Kidney glomerular epithelial cell (primary cell): ENCODE measurements around the gene CERS1.
"Not testable (repeated sequence)": the region's sequence is repeated elsewhere in the genome, so short reads cannot be mapped to it uniquely, and the experiment has no call there.

ENCODE experiments used
- DNase-seq: peaks from one replicate; lab custom pipeline; 2025; lab: John Stamatoyannopoulos, UW

The CERS1 gene

DNA sequence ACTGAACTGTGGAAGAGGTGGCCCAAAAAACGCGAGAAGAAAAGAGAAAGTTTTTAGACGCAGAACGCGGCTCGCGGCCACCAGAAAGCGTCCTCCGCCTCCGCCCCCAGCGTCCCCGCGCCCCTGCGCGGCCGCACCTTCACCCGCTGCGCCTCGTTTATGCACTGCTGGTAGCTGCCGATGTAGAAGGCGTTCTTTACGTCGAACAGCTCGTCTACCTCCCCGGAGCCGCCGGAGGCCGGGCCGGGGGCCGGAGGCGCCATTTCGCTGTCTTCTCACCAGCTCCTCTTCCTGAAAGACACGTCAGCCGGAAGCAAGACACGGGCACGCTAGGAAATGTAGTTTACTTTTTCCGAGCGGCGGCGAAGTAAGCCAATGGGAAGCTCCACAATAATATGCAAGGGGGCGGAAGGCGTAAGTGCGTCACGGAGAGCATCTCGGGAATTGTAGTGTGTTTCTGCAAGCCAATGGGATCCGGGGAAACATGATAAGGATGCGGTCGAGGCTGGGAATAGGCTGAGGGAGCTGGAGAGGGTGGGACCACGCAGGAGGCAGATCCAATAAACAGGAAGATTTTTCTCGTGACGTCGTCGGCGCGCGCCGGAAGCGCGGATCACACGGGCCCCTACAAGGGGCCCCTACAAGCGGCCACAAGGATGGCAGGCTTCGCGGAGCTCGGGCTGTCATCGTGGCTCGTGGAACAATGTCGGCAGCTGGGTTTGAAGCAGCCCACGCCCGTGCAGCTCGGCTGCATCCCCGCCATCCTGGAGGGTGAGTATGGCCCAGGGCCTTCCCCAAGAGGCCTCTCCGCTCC is 23.3 kb upstream of the CERS1 start, which contains the start of the genes COPE and DDX49:
Gene COPE (minus strand): TSS at position 302 of the 814 bp plus-strand sequence. CDS start 39 bp downstream, at position 263.
Gene DDX49 (plus strand): TSS at position 630 of the 814 bp plus-strand sequence. CDS start 27 bp downstream, at position 657.
- peak; percentile 99 for DNase-seq

GRCh38 chr19:18917593-18917992 is 21.6 kb upstream of the CERS1 start:
- not testable (repeated sequence) for DNase-seq

DNA sequence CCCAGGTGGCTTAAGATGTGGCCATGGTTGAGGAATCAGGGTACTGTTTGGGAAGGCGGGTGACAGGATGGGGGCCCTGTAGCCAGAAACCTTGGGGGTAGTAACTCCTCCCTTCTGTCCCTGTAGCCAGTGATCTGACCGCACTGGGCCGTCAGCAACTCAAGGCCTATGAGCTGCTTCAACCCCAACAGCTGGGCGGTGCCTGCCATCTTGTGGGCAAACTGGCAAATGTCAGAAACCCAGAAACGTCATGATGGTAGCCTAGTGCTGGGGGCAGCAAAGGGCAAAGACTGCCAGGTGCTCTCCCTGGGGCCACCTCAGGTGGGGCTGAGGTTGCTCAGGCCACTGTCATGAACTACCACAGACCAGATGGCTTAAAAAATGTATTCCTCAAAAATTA is 19.7 kb upstream of the CERS1 start:
- no peak for DNase-seq

DNA sequence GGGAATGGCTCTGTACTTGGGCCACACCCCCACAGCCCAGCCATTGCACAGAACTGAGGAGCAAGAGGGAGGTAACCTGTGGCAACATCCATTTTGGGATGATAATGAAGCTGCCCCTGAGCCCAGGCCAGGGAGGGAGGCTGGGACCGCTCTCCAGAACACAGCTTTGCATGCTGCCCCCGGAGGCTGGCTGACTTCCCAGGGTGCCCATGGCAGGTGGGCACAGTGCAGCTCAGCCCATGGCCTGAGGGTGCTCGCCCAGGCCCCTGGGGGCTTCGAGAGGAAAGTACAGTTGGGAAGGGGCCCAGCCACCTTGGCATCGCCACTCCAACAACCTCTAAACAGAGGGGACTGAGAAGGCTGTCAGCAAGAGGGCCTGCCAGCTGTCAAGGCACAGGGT is 17.5 kb upstream of the CERS1 start:
- DNase-seq = no peak

DNA sequence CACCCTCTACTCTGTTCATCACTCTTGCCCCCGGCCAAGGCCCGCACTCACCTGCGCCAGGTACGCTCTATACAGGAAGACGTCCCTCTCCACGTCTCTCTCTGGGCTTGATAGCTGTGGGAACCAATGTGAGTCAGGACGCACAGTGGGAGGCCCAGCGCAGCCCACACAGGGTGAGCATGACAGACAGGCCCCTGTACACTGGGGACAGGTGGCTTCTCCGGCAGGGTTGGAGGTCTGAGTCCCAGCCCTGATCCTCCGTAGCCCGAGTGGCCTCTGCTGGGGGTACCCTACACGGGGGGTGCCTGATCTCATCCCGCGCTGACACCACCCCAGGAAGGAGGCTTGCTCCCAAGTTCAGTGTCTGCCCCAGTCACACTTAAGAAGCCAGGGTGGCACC is 17.0 kb upstream of the CERS1 start:
- no peak for DNase-seq

GRCh38 chr19:18910801-18911436 is 15.0 kb upstream of the CERS1 start:
- DNase-seq = no peak

GRCh38 chr19:18910010-18910409 is 14.1 kb upstream of the CERS1 start:
- no peak for DNase-seq

DNA sequence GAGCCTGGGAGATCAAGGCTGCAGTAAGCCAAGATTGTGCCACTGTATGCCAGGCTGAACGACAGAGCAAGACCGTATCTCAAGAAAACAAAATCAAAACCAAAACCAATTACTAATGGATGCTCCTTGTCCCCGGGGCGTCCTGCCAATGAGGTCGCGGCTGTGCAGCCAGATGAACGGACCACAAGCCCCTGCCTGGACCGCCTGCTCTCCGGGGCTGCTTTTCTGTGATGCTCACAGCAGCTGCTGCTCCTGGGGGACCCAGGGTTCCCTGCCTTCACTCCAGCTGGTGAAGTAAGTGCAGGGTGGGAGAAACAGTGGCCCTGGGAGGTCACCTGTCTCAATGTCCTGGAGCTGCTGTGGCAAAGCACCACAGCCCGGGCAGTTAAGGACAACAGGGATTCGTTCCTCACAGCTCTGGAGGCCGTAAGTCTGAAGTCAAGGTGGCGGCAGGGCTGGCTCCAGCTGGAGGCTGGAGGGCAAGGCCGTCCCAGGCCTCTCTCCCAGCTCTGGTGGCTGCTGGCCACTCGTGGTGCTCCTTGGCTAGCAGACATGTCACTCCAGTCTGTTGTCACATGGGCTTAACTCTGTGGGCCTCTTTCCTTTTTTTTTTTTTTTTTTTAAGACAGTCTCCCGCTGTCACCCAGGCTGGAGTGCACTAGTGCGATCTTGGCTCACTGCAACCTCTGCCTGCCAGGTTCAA is 13.1 kb upstream of the CERS1 start:
- no peak for DNase-seq

GRCh38 chr19:18906605-18907519 is 10.9 kb upstream of the CERS1 start:
- no peak for DNase-seq

DNA sequence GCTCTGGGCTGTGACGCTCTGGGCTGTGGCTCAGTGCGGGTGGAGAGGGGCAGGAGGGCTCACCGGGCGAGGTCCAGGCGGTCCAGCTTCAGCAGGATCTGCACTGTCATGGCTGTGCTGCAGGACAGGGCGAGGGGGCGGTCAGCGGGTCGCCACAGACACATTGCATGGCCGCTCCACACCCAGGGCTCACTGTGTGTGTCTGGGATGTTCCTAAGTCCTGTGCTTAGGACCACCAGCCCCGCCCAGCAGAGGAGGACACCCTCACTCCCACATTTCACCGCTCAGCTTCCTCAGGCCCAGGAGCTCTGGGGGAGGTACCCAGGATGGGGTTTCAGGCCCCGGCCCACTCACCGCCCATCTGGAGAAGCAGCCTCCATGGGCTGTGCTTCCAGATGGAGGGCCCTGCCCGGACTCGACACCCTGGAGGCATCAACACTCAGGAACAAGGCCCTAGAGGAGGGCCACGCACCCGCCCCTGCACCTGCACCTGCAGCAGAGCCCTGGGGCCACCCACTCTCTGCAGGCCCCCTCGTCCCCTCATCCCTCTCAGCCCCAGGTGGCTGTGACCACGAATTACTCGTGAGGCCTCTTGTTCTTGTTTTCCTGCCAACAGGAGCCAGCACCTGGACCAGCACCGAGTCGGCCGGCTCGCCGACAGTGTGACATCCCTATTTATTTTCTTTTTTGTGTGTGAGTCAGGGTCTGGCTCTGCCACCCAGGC is 9.7 kb upstream of the CERS1 start:
- DNase-seq = no peak

DNA sequence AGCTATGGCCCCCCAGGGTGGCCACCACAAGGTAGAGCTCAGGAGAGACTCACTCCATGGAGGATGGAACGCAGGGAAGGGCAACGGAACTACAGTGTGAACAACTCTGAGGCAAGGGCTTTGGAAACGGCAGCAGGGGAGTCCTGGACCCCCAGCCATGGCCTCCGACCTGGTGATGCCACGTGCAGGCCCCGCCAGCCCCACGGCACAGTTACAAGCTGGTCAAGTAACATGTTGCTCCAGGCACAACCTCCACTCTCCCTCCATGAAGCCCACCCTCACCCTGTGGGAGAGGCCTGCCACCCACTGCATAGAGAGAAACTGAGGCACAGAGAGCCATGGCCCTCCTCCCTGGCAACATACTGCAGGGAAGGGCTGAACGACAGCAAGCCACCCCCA is 9.1 kb upstream of the CERS1 start:
- DNase-seq = no peak

- no peak for DNase-seq
Measured at GRCh38 chr19:18904334-18905057, 8.5 kb upstream of the CERS1 start.

DNA sequence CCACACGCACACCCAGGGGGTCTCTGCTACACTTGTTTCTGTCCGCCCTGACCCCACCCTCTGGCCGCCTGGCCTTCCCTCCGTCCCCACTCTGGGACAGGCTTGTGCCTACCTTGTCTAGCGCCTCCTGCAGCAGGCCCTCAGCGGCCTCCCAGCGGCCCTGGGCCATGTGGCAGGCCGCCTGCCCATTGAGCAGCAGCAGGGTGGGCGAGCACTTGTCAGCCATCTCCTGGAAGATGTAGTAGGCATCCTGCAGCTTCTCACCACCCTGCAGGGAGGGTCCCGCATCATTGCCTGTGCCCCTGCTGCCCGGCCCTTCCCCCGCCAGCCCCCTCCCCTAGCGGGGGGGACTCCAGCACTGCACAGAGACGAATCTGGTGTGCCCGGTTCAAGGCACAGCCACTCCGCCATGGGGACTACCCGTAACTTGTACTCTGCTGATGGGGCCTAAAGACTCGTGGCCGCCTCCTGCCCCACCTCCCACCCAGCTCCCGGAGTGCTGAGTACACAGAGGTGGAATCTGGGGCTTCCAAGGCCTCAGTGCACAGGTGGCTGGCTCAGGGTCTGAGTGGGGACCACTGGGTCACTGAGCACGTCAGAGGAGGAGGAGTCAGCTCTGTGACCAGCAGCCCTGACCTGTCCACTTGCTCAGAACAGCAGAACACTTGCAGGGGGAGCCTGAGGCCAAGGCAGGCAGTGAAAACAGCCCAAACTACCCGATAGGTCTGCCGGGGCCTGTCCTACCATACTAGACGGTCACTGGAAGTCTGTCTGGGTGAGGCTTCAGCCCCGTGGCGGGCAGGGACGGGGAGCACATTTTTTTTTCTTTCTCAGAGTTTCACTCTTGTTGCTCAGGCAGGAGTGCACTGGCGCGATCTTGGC is 7.4 kb upstream of the CERS1 start:
- DNase-seq = no peak

- not testable (repeated sequence) for DNase-seq
Measured at GRCh38 chr19:18902519-18902918, 6.6 kb upstream of the CERS1 start.

GRCh38 chr19:18901491-18901890 is 5.5 kb upstream of the CERS1 start:
- DNase-seq = no peak

GRCh38 chr19:18900700-18901481 is 4.9 kb upstream of the CERS1 start:
- no peak for DNase-seq

DNA sequence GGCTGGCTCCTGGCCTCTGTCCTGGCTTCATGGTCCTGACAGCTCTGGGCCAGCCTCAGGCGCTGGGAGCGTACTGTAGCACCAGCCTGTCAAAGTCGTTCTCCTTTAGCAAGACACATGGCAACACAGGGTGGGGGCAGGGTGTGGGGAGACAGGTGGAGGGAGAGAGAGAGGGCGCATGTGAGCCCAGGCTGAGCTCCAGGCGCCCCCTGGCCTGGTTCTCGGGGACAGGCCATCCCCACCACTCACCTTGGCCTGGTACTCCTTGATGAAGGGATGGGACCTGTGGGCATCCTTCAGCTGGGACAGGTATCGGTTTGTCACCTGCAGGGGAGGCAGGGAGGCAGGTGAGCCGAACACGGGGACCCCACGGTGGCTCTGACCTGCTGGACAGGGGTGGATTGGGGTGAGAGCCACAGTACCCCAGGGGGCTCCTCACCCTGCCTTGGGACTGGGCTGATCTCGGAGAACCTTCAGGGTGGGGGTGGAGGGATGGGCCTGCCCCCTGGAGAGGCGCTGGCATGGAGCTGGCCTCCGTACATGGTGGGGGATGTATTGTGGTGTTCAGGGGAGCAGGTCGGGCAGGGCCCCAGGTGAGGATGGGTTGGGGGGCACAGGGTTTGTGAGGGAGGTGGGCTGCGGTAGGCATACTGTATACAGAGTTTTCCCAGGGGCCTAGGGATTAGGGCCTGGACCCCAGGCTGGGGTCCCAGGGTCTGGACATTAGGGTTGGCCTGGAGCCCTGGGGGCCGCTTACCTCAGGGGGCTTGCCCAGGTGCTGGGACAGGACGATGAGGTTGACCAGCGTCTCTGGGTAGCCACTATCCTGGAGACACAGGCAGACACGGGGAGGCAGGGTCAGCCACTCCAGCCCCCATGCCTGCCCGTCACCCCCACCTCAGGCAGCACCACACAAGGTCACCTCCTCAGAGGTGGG is 3.9 kb upstream of the CERS1 start:
- DNase-seq = no peak
